Vagina (tissue), 2 donors: ENCODE measurements around the gene EPX. TPM values are rescaled to one million over a fixed set of nuclear protein-coding genes. Genes with fewer than 3 reads are reported as not detected.

ENCODE experiments used
- DNase-seq, 2 donors: peaks; one replicate each; pipeline ENCODE4 v3.0.0-alpha.2; 2017; ENCODE audit errors: extremely low spot score in 2 of 2
- H3K27ac ChIP-seq: fragments of 200-600 bp; sonication (generic); one replicate; pipeline ENCODE4 v1.5.1; 2019
- H3K27me3 ChIP-seq: fragments of 200-600 bp; sonication (generic); one replicate; pipeline ENCODE4 v1.5.1; 2019
- H3K36me3 ChIP-seq, 2 donors: fragments of 200-600 bp; sonication (generic); one replicate each; pipeline ENCODE4 v1.5.1; 2017 to 2019
- H3K4me1 ChIP-seq: fragments of 200-600 bp; sonication (generic); one replicate; pipeline ENCODE4 v1.5.1; 2019
- H3K4me3 ChIP-seq, 2 donors: fragments of 200-600 bp; sonication (generic); 1 replicate in 1 of 2; 2 replicates in 1 of 2; pipeline ENCODE4 v1.5.1; 2016 to 2019
- H3K9me3 ChIP-seq: fragments of 200-600 bp; sonication (generic); one replicate; pipeline ENCODE4 v1.5.1; 2019
- CTCF ChIP-seq, 3 experiments: fragments of 450-650 bp in 2 of 3; fragments of 200-600 bp in 1 of 3; sonication (generic) in 1 of 3; IDR thresholded peaks; one replicate each; pipeline ENCODE4 v1.5.1; 2017 to 2019; ENCODE audit warnings: antibody characterized with exemption in 3 of 3, mild to moderate bottlenecking in 2 of 3, moderate library complexity in 2 of 3
- POLR2A ChIP-seq, 2 donors: fragments of 450-650 bp; IDR thresholded peaks; one replicate each; pipeline ENCODE4 v1.6.1; 2017; ENCODE audit warnings: antibody characterized with exemption in 2 of 2, mild to moderate bottlenecking in 2 of 2, moderate library complexity in 2 of 2
- POLR2AphosphoS5 ChIP-seq, 2 donors: sonication (generic); formaldehyde crosslinking; IDR thresholded peaks; one replicate each; pipeline ENCODE4 v1.9.0; 2017; ENCODE audit warnings: antibody characterized with exemption in 2 of 2, mild to moderate bottlenecking in 2 of 2, low read depth in 1 of 2; ENCODE audit not compliant: insufficient read depth in 1 of 2
- intact Hi-C: fragments of 100-400 bp; cut with DNase I; formaldehyde crosslinking; loops from one replicate; pipeline ENCODE4 v1.15.1; 2023
- total RNA-seq: library from RNA; depleted of rRNA; stranded (reverse); fragments of >200 nt; gene quantifications from one replicate; pipeline ENCODE4 v1.2.3, GENCODE V29; 2016

Gene EPX
- total RNA-seq, 1 donor from 2014 or later = not detected

- Histone ChIP-seq H3K27me3 (no peaks in the 10 kb centered on the region), H3K36me3 (no peaks in the 10 kb centered on the region), H3K4me3 (no peak overlapping the region), H3K4me1 (no peaks in the 10 kb centered on the region), H3K9me3 (peaks cover 4% of the 10 kb centered on the region), H3K27ac (no peak overlapping the region)
- intact Hi-C loops = no loop called here
- TF ChIP-seq CTCF (IDR thresholded peaks at IDR 0.05) (no peak), POLR2AphosphoS5 (IDR thresholded peaks at IDR 0.05; ENCODE audit: insufficient read depth in 1 of 2, low read depth in 1 of 2) (no peak), POLR2A (IDR thresholded peaks at IDR 0.05) (no peak)
- no peak for DNase-seq
These were observed 42.1 kb upstream of the EPX start for GRCh38 chr17:58150394-58150793.

GRCh38 chr17:58153046-58153445 is 39.5 kb upstream of the EPX start:
- intact Hi-C loops = no loop called here
- Histone ChIP-seq H3K27ac (no peak overlapping the region), H3K4me1 (peaks cover 10% of the 10 kb centered on the region), H3K4me3 (no peak overlapping the region), H3K27me3 (peaks cover 4% of the 10 kb centered on the region), H3K36me3 (no peaks in the 10 kb centered on the region), H3K9me3 (no peaks in the 10 kb centered on the region)
- DNase-seq = no peak
- TF ChIP-seq CTCF (IDR thresholded peaks at IDR 0.05) (no peak), POLR2A (IDR thresholded peaks at IDR 0.05) (no peak), POLR2AphosphoS5 (IDR thresholded peaks at IDR 0.05; ENCODE audit: insufficient read depth in 1 of 2, low read depth in 1 of 2) (no peak)

- Histone ChIP-seq H3K27me3 (peaks cover 4% of the 10 kb centered on the region), H3K4me1 (peaks cover 10% of the 10 kb centered on the region), H3K36me3 (no peaks in the 10 kb centered on the region), H3K4me3 (no peak overlapping the region), H3K27ac (no peak overlapping the region), H3K9me3 (no peaks in the 10 kb centered on the region)
- intact Hi-C loops = no loop called here
- no peak for DNase-seq
- TF ChIP-seq CTCF (IDR thresholded peaks at IDR 0.05) = no peak
These were observed 38.9 kb upstream of the EPX start for GRCh38 chr17:58153671-58154070.

GRCh38 chr17:58156839-58157803 is 35.4 kb upstream of the EPX start:
- Histone ChIP-seq H3K36me3 (no peaks in the 10 kb centered on the region), H3K27ac (no peak overlapping the region), H3K4me1 (peaks cover 10% of the 10 kb centered on the region), H3K9me3 (no peaks in the 10 kb centered on the region), H3K4me3 (peak overlapping the region; percentile 34 to 35), H3K27me3 (peaks cover 4% of the 10 kb centered on the region)
- no peak for TF ChIP-seq POLR2AphosphoS5 (IDR thresholded peaks at IDR 0.05; ENCODE audit: insufficient read depth in 1 of 2, low read depth in 1 of 2)
- TF ChIP-seq POLR2A (IDR thresholded peaks at IDR 0.05) = no peak
- TF ChIP-seq CTCF (IDR thresholded peaks at IDR 0.05) = no peak
- no peak for DNase-seq
- intact Hi-C loops = no loop called here

GRCh38 chr17:58158181-58158580 is 34.3 kb upstream of the EPX start:
- TF ChIP-seq POLR2A (IDR thresholded peaks at IDR 0.05) (no peak), CTCF (IDR thresholded peaks at IDR 0.05) (no peak), POLR2AphosphoS5 (IDR thresholded peaks at IDR 0.05; ENCODE audit: insufficient read depth in 1 of 2, low read depth in 1 of 2) (no peak)
- Histone ChIP-seq H3K36me3 (no peaks in the 10 kb centered on the region), H3K27ac (no peak overlapping the region), H3K4me1 (peaks cover 10% of the 10 kb centered on the region), H3K4me3 (no peak overlapping the region), H3K27me3 (peaks cover 4% of the 10 kb centered on the region), H3K9me3 (no peaks in the 10 kb centered on the region)
- DNase-seq = no peak
- intact Hi-C loops = no loop called here
